SK-N-SH treated with all-trans-retinoic acid at 6 μM for 48 hours (cell line): Measurements from ENCODE around the gene DEFB125.

Source experiments
- ATAC-seq: fragments of 200-7000 bp; cut with Tn5 transposase; 3 replicates; pipeline ENCODE4 v1.9.1; 2020; ENCODE audit warnings: mild to moderate bottlenecking, moderate library complexity
- ARNTL ChIP-seq: fragments of 450-650 bp; formaldehyde crosslinking; IDR thresholded peaks from 2 replicates; pipeline ENCODE4 v1.5.0; 2020; ENCODE audit warnings: low read depth, mild to moderate bottlenecking, moderate library complexity, borderline replicate concordance
- BACH2 ChIP-seq: fragments of 250-450 bp; sonication (Bioruptor Pico); IDR thresholded peaks from 2 replicates; pipeline ENCODE4 v1.9.0; 2021; ENCODE audit warnings: mild to moderate bottlenecking, borderline replicate concordance
- CSDC2 ChIP-seq: fragments of 250-450 bp; sonication (Bioruptor Pico); IDR thresholded peaks from 2 replicates; pipeline ENCODE4 v1.5.0; 2020; ENCODE audit warnings: mild to moderate bottlenecking, moderate library complexity
- ESRRG ChIP-seq: fragments of 250-450 bp; sonication (Bioruptor Pico); IDR thresholded peaks from 2 replicates; pipeline ENCODE4 v1.6.1; 2021; ENCODE audit warnings: mild to moderate bottlenecking
- GLIS3 ChIP-seq: fragments of 250-450 bp; sonication (Bioruptor Pico); IDR thresholded peaks from 2 replicates; pipeline ENCODE4 v1.5.0; 2020; ENCODE audit warnings: mild to moderate bottlenecking, moderate library complexity
- ISL1 ChIP-seq: fragments of 250-450 bp; sonication (Bioruptor Pico); IDR thresholded peaks from 2 replicates; pipeline ENCODE4 v2.1.2; 2022; ENCODE audit warnings: mild to moderate bottlenecking, moderate library complexity
- OSR1 ChIP-seq: fragments of 250-450 bp; sonication (Bioruptor Pico); IDR thresholded peaks from 2 replicates; pipeline ENCODE4 v1.8.0; 2022; ENCODE audit warnings: moderate library complexity, mild to moderate bottlenecking, inconsistent platforms
- PPARA ChIP-seq: fragments of 250-450 bp; sonication (Bioruptor Pico); IDR thresholded peaks from 2 replicates; pipeline ENCODE4 v1.5.0; 2020; ENCODE audit warnings: mild to moderate bottlenecking, borderline replicate concordance
- RARB ChIP-seq: fragments of 250-450 bp; sonication (Bioruptor Pico); IDR thresholded peaks from 2 replicates; pipeline ENCODE4 v1.8.0; 2021; ENCODE audit warnings: mild to moderate bottlenecking, moderate library complexity
- SNAI2 ChIP-seq: fragments of 250-450 bp; sonication (Bioruptor Pico); IDR thresholded peaks from 2 replicates; pipeline ENCODE4 v1.5.0; 2020; ENCODE audit warnings: mild to moderate bottlenecking, moderate library complexity
- TOX ChIP-seq: fragments of 250-450 bp; sonication (Bioruptor Pico); IDR thresholded peaks from 2 replicates; pipeline ENCODE4 v1.8.0; 2021; ENCODE audit warnings: mild to moderate bottlenecking, moderate library complexity, borderline replicate concordance
- ZFP3 ChIP-seq: fragments of 250-450 bp; sonication (Bioruptor Pico); IDR thresholded peaks from 2 replicates; pipeline ENCODE4 v1.5.0; 2020; ENCODE audit warnings: mild to moderate bottlenecking, moderate library complexity
- ZFP30 ChIP-seq: fragments of 450-650 bp; formaldehyde crosslinking; IDR thresholded peaks from 2 replicates; pipeline ENCODE4 v1.5.0; 2022; ENCODE audit warnings: mild to moderate bottlenecking, moderate library complexity
- ZNF565 ChIP-seq: fragments of 450-650 bp; formaldehyde crosslinking; conservative IDR thresholded peaks from 2 replicates; pipeline ENCODE4 v1.5.0; 2020; ENCODE audit warnings: low read depth, mild to moderate bottlenecking, moderate library complexity
- ZNF70 ChIP-seq: fragments of 450-650 bp; formaldehyde crosslinking; IDR thresholded peaks from 2 replicates; pipeline ENCODE4 v1.5.0; 2020; ENCODE audit warnings: mild to moderate bottlenecking, moderate library complexity
- ZNF8 ChIP-seq: fragments of 450-650 bp; formaldehyde crosslinking; IDR thresholded peaks from 2 replicates; pipeline ENCODE4 v1.5.0; 2020; ENCODE audit warnings: mild to moderate bottlenecking, moderate library complexity
- TF ChIP-seq, protein P1 (sequence below): fragments of 250-450 bp; sonication (Bioruptor Pico); IDR thresholded peaks from 2 replicates; pipeline ENCODE4 v1.8.0; 2020; ENCODE audit warnings: mild to moderate bottlenecking, moderate library complexity, borderline replicate concordance
- TF ChIP-seq, protein P2 (sequence below): fragments of 250-450 bp; sonication (Bioruptor Pico); IDR thresholded peaks from 2 replicates; pipeline ENCODE4 v1.5.1; 2021; ENCODE audit warnings: mild to moderate bottlenecking, moderate library complexity
- TF ChIP-seq, protein P3 (sequence below): fragments of 250-450 bp; sonication (Bioruptor Pico); IDR thresholded peaks from 2 replicates; pipeline ENCODE4 v1.8.0; 2021; ENCODE audit warnings: low read depth, mild to moderate bottlenecking, moderate library complexity, borderline replicate concordance
- TF ChIP-seq, protein P4 (sequence below): fragments of 250-450 bp; sonication (Bioruptor Pico); IDR thresholded peaks from 2 replicates; pipeline ENCODE4 v1.5.0; 2020; ENCODE audit warnings: mild to moderate bottlenecking, moderate library complexity
- TF ChIP-seq, protein P5 (sequence below): fragments of 250-450 bp; sonication (Bioruptor Pico); IDR thresholded peaks from 2 replicates; pipeline ENCODE4 v1.5.1; 2020; ENCODE audit warnings: low read depth, mild to moderate bottlenecking, moderate library complexity

The DEFB125 gene

DNA sequence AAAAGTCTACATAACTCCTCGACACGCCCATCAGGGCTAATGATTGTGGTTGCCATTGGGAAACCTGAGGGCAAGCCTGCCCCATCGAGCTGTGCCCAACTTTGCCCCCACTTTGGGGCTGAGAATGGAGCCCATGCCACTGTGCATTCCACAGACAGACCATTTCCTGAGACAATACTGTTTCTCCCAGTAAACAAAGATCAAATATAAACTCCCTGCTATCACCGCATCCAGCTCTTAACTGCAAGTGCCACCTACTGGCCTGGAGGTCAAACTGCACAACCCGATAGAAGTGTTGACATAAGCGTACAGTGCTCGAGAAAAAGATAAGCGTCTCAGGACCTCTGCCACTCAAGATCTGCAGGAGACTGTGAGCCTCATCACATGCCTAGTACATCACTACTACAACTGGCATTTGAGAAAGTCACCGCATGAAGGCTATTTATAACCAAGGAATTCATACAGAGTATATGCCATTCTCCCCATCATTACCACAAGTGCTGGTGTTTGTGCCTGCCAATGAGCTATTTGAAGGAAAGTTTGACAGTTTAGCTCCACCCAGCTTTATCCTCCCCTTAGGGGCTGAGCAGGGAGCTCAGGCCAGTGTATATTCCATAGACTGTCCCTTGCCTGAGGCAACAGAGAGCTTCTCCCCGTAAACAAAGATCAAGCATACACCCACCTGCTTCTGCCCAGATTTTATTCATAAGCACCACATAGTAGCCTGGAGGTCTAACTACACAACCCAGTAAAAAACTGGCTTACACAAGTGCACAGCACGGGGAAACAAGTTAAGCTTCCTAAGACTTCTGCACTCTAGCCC, 50.4 kb downstream of the DEFB125 start:
- ATAC-seq: peak; percentile 73
- no peak for TF ChIP-seq PPARA
- TF ChIP-seq ZFP30 (CRISPR knock-in tag): no peak
- TF ChIP-seq, protein P1, sequence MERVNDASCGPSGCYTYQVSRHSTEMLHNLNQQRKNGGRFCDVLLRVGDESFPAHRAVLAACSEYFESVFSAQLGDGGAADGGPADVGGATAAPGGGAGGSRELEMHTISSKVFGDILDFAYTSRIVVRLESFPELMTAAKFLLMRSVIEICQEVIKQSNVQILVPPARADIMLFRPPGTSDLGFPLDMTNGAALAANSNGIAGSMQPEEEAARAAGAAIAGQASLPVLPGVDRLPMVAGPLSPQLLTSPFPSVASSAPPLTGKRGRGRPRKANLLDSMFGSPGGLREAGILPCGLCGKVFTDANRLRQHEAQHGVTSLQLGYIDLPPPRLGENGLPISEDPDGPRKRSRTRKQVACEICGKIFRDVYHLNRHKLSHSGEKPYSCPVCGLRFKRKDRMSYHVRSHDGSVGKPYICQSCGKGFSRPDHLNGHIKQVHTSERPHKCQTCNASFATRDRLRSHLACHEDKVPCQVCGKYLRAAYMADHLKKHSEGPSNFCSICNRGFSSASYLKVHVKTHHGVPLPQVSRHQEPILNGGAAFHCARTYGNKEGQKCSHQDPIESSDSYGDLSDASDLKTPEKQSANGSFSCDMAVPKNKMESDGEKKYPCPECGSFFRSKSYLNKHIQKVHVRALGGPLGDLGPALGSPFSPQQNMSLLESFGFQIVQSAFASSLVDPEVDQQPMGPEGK (CRISPR knock-in tag): no peak
- TF ChIP-seq ZNF565 (CRISPR knock-in tag): no peak
- TF ChIP-seq ISL1 (CRISPR knock-in tag): no peak
- no peak for TF ChIP-seq OSR1 (CRISPR knock-in tag)
- no peak for TF ChIP-seq ARNTL (CRISPR knock-in tag)
- TF ChIP-seq TOX (CRISPR knock-in tag): no peak
- TF ChIP-seq, protein P2, sequence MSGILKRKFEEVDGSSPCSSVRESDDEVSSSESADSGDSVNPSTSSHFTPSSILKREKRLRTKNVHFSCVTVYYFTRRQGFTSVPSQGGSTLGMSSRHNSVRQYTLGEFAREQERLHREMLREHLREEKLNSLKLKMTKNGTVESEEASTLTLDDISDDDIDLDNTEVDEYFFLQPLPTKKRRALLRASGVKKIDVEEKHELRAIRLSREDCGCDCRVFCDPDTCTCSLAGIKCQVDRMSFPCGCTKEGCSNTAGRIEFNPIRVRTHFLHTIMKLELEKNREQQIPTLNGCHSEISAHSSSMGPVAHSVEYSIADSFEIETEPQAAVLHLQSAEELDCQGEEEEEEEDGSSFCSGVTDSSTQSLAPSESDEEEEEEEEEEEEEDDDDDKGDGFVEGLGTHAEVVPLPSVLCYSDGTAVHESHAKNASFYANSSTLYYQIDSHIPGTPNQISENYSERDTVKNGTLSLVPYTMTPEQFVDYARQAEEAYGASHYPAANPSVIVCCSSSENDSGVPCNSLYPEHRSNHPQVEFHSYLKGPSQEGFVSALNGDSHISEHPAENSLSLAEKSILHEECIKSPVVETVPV (CRISPR knock-in tag): no peak
- TF ChIP-seq, protein P3, sequence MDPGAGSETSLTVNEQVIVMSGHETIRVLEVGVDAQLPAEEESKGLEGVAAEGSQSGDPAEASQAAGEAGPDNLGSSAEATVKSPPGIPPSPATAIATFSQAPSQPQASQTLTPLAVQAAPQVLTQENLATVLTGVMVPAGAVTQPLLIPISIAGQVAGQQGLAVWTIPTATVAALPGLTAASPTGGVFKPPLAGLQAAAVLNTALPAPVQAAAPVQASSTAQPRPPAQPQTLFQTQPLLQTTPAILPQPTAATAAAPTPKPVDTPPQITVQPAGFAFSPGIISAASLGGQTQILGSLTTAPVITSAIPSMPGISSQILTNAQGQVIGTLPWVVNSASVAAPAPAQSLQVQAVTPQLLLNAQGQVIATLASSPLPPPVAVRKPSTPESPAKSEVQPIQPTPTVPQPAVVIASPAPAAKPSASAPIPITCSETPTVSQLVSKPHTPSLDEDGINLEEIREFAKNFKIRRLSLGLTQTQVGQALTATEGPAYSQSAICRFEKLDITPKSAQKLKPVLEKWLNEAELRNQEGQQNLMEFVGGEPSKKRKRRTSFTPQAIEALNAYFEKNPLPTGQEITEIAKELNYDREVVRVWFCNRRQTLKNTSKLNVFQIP (CRISPR knock-in tag): no peak
- no peak for TF ChIP-seq GLIS3
- TF ChIP-seq, protein P4, sequence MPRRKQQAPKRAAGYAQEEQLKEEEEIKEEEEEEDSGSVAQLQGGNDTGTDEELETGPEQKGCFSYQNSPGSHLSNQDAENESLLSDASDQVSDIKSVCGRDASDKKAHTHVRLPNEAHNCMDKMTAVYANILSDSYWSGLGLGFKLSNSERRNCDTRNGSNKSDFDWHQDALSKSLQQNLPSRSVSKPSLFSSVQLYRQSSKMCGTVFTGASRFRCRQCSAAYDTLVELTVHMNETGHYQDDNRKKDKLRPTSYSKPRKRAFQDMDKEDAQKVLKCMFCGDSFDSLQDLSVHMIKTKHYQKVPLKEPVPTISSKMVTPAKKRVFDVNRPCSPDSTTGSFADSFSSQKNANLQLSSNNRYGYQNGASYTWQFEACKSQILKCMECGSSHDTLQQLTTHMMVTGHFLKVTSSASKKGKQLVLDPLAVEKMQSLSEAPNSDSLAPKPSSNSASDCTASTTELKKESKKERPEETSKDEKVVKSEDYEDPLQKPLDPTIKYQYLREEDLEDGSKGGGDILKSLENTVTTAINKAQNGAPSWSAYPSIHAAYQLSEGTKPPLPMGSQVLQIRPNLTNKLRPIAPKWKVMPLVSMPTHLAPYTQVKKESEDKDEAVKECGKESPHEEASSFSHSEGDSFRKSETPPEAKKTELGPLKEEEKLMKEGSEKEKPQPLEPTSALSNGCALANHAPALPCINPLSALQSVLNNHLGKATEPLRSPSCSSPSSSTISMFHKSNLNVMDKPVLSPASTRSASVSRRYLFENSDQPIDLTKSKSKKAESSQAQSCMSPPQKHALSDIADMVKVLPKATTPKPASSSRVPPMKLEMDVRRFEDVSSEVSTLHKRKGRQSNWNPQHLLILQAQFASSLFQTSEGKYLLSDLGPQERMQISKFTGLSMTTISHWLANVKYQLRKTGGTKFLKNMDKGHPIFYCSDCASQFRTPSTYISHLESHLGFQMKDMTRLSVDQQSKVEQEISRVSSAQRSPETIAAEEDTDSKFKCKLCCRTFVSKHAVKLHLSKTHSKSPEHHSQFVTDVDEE (CRISPR knock-in tag): no peak
- no peak for TF ChIP-seq ZFP3 (CRISPR knock-in tag)
- TF ChIP-seq CSDC2 (CRISPR knock-in tag): no peak

DNA sequence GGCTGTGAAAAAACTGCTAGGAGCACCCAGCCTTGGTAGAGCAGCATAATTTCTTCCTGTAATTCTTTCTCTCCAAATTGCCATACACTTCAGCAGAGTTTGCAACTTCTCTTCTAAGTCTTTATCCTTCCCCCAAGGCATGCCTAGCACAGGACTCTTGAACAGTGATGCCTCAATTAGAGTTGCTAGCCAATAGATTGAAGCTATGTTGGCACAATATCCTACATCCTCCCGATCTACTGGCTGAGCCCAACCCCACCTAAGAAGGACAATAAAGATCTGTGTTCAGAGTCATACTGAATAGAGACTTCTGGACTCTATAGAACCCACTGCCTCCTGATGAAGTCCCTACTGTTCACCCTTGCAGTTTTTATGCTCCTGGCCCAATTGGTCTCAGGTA, 54.8 kb downstream of the DEFB125 start, which contains the start of gene DEFB126:
Gene DEFB126 (plus strand): TSS at position 301 of the 400 bp plus-strand sequence. CDS start 39 bp downstream, at position 340.
- TF ChIP-seq ZNF8 (CRISPR knock-in tag) (no peak), OSR1 (CRISPR knock-in tag) (no peak), TOX (CRISPR knock-in tag) (no peak), ZNF565 (CRISPR knock-in tag) (no peak), ISL1 (CRISPR knock-in tag) (no peak), SNAI2 (CRISPR knock-in tag) (no peak), ZNF70 (no peak), RARB (CRISPR knock-in tag) (no peak)
- TF ChIP-seq, protein P4 (CRISPR knock-in tag): no peak

DNA sequence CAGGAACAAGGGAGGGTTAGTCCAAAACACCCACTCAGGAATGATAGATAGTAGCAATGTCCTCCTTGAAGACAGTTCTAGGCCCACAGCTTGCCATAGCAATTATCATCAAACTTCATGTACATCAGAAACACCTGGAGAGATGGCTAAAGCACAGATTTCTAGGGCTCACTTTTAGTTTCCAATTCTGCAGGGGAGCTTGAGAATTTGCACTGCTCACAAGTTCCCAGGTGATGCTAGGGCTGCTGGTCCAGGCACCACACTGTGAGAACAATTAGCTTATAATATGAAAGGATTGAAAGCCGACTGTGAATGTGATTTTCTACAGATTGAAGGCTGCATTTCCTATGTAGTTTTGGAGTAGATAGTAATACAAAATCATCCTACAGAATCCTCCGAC, 58.4 kb downstream of the DEFB125 start:
- ATAC-seq: no peak
- TF ChIP-seq ESRRG (CRISPR knock-in tag) (no peak), BACH2 (no peak), ZFP30 (CRISPR knock-in tag) (no peak), TOX (CRISPR knock-in tag) (no peak), OSR1 (CRISPR knock-in tag) (no peak), ISL1 (CRISPR knock-in tag) (no peak), ZNF70 (no peak), SNAI2 (CRISPR knock-in tag) (no peak), CSDC2 (CRISPR knock-in tag) (no peak)
- TF ChIP-seq, protein P3 (CRISPR knock-in tag): no peak
- TF ChIP-seq, protein P5, sequence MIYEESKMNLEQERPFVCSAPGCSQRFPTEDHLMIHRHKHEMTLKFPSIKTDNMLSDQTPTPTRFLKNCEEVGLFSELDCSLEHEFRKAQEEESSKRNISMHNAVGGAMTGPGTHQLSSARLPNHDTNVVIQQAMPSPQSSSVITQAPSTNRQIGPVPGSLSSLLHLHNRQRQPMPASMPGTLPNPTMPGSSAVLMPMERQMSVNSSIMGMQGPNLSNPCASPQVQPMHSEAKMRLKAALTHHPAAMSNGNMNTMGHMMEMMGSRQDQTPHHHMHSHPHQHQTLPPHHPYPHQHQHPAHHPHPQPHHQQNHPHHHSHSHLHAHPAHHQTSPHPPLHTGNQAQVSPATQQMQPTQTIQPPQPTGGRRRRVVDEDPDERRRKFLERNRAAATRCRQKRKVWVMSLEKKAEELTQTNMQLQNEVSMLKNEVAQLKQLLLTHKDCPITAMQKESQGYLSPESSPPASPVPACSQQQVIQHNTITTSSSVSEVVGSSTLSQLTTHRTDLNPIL: no peak

More for the DNA sequence above, 54.8 kb downstream of the DEFB125 start, which contains the start of gene DEFB126:
- no peak for ATAC-seq
